Stimulated activated CD8-positive, alpha-beta memory T cell treated with anti-CD3 and anti-CD28 coated beads, Interleukin-4, amount 100 ng/mL, for 1 hour (primary cell): ENCODE results near the gene TSKU.

Experiments used
- DNase-seq, 2 donors: peaks; one replicate each; pipeline ENCODE4 v3.0.0-alpha.2; 2020; ENCODE audit warnings: low read depth in 2 of 2, low spot score in 1 of 2

TSKU gene

DNA sequence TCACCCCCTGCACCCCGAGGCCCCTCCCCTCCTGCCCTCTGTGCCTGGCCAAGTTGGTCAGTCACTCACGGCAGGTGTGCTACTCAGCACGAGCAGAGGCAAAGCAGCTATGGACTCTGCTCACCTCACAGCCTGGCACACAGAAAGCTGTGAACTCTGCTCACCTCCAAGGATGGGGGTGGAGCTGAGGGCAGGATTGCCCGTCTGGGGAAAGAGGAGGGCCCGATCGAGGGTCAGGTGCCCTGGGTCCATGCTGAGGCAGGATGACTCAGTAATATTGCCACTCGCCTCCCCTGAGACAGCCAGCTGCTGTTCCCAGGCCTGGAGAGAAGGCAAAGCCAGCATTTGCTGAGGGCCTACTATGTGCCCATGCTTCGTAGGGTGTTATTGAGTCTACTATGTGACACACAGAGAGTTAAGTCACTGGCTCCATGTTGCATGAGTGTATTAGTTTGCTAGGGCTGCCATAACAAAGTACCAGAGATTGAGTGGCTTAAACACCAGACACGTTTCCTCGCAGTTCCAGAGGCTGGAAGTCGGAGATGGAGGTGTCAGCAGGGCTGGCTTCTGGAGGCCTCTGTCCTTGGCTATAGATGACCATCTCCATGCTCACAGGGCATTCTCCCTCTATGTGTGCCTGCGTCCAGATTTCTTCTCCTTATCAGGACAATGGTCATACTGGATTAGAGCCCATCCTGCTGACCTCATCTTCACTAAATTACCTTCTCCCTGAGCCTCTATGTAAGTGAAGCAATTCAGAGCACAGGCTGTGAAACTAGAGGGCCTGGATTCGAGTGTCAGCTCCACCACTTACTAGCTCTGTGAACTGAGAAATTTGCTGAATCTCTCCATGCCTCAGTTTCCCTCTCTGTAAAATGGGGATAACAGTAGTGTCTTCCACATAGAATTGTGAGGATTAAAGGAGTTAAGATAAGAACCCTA lies 13.2 kb upstream of the TSKU start:
- DNase-seq = no peak

GRCh38 chr11:76770642-76771445 lies 12.3 kb upstream of the TSKU start:
- DNase-seq = no peak

DNA sequence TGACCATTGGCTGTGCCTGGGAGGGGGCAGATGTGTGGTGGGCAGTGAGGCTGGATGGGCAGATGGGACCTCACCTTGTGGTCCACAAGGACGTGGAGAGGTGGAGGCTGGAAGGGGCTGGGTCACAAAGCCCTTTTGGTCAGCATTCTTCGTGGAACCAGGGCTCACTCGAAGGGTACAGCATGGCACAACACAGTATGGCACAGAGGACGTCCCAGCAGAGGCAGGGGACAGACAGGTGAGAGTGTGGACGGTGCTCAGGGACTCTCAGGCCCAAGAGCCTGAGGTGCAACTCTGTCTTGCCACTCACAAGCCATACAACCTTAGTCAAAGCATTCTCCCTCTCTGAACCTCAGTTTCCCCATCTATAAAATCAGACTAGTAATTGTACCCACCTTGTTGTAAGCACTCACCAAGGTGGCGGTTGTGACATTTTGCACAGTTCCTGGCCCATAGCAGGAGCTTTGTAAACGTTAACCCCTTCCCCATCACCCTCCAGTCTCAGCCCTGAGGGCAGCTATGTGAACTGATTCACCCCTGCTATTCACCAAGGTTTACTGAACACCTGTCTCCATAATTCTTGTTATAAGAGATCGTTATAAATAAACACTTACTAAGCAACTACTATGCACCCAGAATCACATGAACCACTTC lies 11.6 kb upstream of the TSKU start:
- no peak for DNase-seq

GRCh38 chr11:76772100-76772782 lies 10.9 kb upstream of the TSKU start:
- no peak for DNase-seq

DNA sequence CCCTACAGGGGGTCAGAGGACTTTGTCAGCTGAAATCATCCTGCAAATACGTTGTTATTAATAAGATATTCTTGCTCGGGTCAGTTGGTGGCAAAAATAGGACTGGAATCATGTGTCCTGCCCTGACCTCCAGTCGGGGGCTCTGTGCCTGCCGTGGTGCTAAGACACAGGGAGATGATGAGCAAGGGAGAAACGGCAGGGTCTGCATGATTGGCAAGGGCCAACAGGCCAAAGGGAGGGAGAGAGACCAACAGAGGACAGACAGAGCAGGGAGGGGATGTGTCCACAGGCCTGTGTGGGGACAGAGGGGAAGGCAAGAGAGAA lies 10.4 kb upstream of the TSKU start:
- no peak for DNase-seq

DNA sequence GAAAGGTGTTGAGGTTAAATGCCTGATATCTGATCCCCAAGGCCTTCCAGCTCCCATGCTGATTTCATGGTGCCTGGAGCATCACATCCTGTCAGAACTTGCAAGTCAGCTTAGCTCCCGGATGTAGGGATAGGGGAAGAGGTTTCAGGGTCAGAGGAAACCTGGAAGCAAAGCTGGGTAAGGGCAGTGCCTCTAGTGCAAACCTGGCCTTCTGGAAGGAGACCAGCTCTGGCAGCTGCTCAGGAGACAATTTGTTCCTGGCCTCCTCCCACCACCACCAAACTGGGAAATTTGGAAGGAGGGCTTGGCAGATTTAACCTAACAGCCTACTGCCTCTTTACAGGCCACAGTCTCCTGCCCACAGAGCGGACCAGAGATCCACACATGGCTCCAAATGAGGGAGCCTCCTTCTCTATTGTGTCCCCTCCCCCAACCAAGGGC lies 9.2 kb upstream of the TSKU start:
- no peak for DNase-seq

- no peak for DNase-seq
These were observed 6.7 kb upstream of the TSKU start for GRCh38 chr11:76776472-76776871.

DNA sequence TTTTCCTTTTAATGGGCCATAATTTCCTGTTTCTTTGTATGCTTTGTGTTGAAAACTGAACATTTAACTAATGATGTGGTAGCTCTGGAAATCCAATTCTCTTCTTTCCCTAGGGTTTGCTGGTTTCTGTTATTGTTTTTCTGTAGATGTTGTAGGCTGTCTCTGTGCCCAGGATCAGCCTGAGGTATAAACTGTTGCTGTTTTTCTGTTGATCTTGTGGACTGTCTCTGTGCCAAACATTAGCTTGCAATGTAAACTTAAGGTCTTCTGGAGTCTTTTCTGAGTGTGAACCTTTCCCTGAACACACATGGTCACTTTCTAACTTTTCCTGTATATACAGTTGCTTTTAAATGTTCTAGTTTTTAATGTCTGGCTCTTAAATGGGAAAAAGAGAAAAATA lies 5.9 kb upstream of the TSKU start:
- DNase-seq = no peak

DNA sequence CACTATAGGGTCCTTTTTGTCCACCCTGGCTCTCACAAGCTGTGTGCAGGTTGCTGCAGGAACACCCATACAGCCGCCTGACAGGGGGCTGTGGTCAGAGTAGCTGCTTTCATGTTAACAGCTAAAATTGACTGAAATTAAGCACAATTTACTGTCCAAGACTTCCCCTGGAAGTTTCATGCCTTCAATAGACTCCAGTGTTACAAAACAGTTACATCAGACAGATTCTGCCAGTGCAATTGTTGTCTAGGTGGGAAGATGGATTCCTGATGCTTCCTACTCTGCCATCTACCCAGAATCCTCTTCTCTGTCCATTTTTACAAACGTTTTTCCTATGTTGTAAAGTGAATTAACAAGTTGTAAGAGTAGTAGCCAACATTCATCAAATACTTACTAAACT lies 5.3 kb upstream of the TSKU start:
- DNase-seq = no peak

GRCh38 chr11:76778874-76779273 lies 4.3 kb upstream of the TSKU start:
- no peak for DNase-seq

GRCh38 chr11:76781046-76781801 lies 1.9 kb upstream of the TSKU start:
- DNase-seq = no peak

GRCh38 chr11:76781807-76782530 lies 1.2 kb upstream of the TSKU start:
- no peak for DNase-seq

GRCh38 chr11:76782531-76783293 lies 444 bp upstream of the TSKU start:
- DNase-seq = no peak

GRCh38 chr11:76783896-76784813 lies 999 bp downstream of the TSKU start:
- no peak for DNase-seq

DNA sequence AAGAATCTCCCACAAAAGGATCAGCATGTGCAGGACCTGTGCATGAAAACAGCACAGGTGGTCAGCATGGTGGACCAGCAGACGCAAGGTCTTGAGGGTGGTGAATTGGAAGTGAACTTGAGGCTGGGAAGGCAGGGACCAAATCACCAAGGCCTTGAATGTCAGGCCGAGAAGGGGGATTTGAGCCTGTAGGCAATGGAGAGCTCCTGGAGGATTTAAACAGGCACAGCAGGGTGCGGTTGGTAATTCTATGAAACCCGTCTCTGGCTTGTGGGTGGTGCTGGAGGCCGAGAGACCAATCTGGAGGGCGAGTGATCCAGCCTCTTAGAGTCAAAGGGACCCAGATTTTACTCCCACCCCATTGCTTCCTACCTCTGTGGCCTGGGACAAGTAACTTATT lies 2.4 kb downstream of the TSKU start:
- DNase-seq = no peak

GRCh38 chr11:76786016-76786415 lies 2.9 kb downstream of the TSKU start:
- DNase-seq = no peak

DNA sequence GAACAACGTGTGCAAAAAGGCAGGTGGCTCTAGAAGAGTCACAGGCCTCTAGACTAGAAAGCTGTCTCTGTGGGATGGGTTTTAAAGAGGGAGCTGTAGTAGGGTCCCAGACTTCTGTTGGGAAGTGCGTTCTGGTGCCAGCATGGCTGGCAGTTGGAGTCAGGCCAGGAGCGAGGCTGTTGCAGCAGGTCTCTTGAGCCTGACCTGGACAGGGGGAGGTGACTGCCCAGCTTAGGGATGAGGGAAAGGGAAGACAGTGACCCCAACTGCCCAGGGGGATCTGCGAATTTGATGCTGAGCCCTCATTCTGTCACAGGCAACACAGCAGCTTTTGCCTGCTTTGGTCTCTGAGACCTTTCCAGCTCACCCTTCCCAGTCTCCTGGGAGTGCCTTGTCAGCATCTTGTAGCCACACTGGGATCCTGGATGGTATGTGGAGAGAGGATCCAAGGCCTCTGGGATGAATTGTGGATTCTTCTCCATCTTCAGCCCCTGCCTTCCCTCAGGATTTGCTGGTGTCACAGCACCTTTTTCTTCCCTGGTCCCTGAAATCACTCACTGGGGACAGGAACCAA lies 3.4 kb downstream of the TSKU start:
- no peak for DNase-seq

GRCh38 chr11:76787271-76787670 lies 4.1 kb downstream of the TSKU start:
- DNase-seq = no peak
